SKM-1 treated with dmso at 0.1 percent for 144 hours (cell line): ENCODE measurements around the gene ZNF385A.
"Not testable (repeated sequence)": the region's sequence is repeated elsewhere in the genome, so short reads cannot be mapped to it uniquely, and the experiment has no call there.

ENCODE experiments used
- DNase-seq: peaks from one replicate; lab custom pipeline; 2025; ENCODE audit not compliant: unreplicated experiment; lab: John Stamatoyannopoulos, UW

Gene ZNF385A

GRCh38 chr12:54330442-54330841, 54.1 kb downstream of the ZNF385A start:
- DNase-seq: no peak

GRCh38 chr12:54329759-54330158, 54.8 kb downstream of the ZNF385A start:
- DNase-seq: no peak

DNA sequence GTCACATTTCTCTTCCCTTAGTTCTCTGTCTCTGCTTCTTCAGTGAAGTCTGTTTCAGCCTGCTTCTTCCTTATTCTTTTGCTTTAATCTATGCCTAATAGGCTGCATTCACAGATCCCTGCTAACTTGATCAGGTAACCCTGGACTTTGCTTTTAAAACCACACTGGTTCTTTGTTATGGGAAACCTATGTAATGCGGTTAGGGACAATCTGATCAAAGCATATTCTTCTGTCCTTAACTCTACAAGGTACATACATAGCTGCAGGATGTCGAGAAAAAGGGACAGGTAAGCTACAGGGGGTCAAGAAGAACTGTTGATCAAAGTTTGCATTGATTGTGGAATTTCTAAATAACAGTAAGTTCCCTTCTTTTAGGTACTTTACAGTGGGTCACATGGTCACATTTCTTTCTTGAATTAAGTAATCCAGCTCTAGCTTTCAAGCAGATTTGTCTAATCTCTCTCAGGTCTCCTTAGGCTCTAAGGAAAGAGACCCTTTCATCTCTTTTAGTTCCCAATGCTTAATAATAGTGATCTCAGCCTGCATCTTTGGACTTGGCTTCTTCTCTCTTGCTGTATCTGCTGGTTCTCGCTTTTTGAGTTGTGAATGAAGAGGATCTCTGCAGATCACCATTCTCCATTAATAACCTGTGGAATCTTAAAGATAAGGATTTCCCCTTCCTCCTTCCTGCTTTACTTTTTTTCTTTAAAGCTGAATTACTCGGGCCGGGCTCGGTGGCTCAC, 55.8 kb downstream of the ZNF385A start:
- no peak for DNase-seq

DNA sequence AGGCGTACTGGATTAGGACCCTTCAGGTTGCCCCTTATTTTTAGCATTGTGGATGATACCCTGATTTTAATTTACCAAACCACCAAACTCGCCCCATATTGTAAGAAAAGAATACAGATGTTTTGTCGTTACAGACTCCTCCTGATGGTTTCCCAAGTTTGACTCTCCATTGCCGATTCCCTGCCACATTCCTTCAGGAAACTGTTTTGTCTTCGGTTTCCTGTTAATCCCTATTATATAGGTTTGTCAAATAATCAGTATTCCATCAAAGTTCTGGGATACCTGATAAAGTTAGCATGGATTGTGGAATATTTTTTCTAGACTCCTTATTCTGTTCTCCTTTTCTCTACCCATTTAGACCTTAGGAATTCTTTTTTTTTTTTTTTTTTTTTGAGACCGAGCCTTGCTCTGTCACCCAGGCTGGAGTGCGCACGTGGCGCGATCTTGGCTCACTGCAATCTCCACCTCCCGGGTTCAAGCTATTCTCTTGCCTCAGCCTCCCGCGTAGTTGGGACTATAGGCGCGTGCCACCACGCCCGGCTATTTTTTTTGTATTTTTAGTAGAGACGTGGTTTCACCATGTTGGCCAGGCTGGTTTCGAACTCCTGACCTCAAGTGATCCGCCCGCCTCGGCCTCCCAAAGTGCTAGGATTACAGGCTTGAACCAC, 59.0 kb downstream of the ZNF385A start:
- DNase-seq: not testable (repeated sequence)

GRCh38 chr12:54324617-54325441, 59.7 kb downstream of the ZNF385A start, which contains the start of gene COPZ1:
Gene COPZ1, plus strand, starts transcription at chr12:54325131. Its CDS starts 33 bp downstream, at chr12:54325164.
- DNase-seq: peak; percentile 99

- no peak for DNase-seq
Measured at GRCh38 chr12:54321363-54321762, 63.2 kb downstream of the ZNF385A start.
